Measurements from ENCODE around the gene TMEM37.

Gene TMEM37

DNA sequence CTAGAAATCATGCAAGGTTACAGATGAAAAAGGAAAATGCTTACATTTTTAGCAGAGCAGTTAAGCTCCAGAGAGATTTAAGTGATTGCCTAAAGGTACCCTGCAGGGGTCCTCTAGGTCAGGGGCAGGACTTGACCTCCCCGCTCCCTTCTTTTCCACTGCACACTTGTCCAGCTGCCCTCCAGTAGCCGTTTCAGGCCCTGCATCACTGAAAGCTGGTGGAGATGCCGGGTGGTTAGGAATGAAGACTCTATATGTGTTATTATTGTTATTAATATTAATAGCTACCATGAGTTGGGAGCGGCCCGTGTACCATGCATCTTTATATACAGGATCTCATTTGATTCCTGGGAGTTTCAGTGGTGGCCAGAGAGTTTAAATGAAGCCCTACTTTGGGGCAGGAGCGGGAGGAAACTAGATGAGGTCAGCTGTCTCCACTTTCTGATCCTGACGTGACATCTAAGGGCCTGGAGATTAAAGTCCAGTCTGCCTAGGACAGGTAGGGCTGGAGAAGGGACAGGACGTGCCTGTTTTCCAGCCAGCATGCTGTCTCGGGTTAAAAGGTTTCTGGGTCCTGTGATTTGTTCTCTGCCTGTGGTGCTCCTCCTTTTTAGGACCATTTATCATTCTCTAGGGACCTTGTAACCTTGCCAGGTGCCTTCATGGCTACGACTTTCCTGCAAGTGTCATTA, 2.1 kb downstream of the TMEM37 start:
- DNase-seq (ENCODE audit: insufficient read length, low spot score), result no peak
- no peak for FAIRE-seq
- TF ChIP-seq POLR2A (IDR thresholded peaks at IDR 0.05; ENCODE audit: low read depth, low read length), result no peak

GRCh38 chr2:119434664-119435063, 3.0 kb downstream of the TMEM37 start:
- DNase-seq (ENCODE audit: insufficient read length, low spot score), result no peak
- no peak for TF ChIP-seq POLR2A (IDR thresholded peaks at IDR 0.05; ENCODE audit: low read depth, low read length)
- no peak for FAIRE-seq

- DNase-seq (ENCODE audit: insufficient read length, low spot score) (no peak), FAIRE-seq (no peak)
- TF ChIP-seq POLR2A (IDR thresholded peaks at IDR 0.05; ENCODE audit: low read depth, low read length), result no peak
These were observed 3.7 kb downstream of the TMEM37 start for GRCh38 chr2:119435081-119435952.

DNA sequence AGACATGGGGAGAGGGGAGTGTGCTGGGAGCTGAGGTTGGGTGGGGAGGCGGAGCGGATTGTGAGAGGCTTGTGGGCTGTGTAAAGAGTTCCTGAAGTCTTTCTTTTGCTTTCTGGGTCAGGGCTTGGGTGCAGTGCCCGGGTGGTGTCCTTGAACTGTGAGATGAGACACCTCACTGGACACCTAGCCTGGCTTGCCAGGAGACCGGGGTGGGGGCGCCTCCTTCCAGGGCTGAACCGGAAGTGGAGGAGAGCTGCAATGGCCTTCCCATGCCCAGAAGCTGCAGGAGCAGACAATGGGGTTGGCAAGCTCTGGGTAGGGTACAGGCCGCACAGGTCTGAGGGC, 4.3 kb downstream of the TMEM37 start:
- FAIRE-seq (no peak), DNase-seq (ENCODE audit: insufficient read length, low spot score) (no peak)
- no peak for TF ChIP-seq POLR2A (IDR thresholded peaks at IDR 0.05; ENCODE audit: low read depth, low read length)

DNA sequence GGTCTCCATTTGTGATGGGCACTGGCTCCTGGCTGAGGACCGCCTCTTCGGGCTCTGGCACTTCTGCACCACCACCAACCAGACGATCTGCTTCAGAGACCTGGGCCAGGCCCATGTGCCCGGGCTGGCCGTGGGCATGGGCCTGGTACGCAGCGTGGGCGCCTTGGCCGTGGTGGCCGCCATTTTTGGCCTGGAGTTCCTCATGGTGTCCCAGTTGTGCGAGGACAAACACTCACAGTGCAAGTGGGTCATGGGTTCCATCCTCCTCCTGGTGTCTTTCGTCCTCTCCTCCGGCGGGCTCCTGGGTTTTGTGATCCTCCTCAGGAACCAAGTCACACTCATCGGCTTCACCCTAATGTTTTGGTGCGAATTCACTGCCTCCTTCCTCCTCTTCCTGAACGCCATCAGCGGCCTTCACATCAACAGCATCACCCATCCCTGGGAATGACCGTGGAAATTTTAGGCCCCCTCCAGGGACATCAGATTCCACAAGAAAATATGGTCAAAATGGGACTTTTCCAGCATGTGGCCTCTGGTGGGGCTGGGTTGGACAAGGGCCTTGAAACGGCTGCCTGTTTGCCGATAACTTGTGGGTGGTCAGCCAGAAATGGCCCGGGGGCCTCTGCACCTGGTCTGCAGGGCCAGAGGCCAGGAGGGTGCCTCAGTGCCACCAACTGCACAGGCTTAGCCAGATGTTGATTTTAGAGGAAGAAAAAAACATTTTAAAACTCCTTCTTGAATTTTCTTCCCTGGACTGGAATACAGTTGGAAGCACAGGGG, 5.5 kb downstream of the TMEM37 start:
- DNase-seq (ENCODE audit: insufficient read length, low spot score) (no peak), FAIRE-seq (no peak)
- TF ChIP-seq POLR2A (IDR thresholded peaks at IDR 0.05; ENCODE audit: low read depth, low read length), result no peak

DNA sequence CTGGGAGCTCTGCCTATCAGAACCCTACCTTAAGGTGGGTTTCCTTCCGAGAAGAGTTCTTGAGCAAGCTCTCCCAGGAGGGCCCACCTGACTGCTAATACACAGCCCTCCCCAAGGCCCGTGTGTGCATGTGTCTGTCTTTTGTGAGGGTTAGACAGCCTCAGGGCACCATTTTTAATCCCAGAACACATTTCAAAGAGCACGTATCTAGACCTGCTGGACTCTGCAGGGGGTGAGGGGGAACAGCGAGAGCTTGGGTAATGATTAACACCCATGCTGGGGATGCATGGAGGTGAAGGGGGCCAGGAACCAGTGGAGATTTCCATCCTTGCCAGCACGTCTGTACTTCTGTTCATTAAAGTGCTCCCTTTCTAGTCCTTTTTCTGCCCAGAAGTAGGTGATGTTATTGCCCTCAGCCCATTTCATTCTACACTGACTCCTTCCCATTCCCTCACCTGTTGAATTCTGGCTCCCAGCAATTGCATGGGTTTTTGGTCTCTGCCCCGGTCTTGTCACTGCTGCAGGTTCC, 6.5 kb downstream of the TMEM37 start:
- FAIRE-seq (no peak), DNase-seq (ENCODE audit: insufficient read length, low spot score) (no peak)
- no peak for TF ChIP-seq POLR2A (IDR thresholded peaks at IDR 0.05; ENCODE audit: low read depth, low read length)

DNA sequence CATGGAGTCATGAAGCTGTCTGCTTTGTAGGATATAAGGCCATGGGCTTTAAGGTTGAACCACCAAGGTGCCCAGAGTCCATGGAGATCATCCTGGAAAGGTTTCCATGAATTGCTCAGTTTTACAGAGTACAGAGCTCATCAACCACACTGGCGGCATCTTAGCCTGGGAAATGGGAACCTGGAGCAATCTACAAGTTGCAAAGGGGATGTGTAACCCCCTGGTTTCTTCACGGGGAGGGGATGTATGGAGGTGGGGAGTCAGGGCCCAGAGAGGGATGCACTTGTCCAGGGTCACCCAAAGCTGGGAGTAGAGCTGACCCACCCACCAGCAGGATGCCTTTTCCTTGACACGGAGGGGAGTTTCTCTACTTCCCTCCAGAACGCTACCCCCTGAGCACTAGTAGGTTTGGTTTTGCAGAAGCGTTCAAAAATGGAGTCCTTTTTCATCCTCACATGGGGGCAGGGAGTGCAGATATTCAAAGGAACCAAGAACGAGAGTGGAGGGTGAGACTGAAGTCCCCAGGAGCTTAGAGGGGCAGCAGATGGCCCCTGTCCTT, 7.2 kb downstream of the TMEM37 start:
- no peak for TF ChIP-seq POLR2A (IDR thresholded peaks at IDR 0.05; ENCODE audit: low read depth, low read length)

DNA sequence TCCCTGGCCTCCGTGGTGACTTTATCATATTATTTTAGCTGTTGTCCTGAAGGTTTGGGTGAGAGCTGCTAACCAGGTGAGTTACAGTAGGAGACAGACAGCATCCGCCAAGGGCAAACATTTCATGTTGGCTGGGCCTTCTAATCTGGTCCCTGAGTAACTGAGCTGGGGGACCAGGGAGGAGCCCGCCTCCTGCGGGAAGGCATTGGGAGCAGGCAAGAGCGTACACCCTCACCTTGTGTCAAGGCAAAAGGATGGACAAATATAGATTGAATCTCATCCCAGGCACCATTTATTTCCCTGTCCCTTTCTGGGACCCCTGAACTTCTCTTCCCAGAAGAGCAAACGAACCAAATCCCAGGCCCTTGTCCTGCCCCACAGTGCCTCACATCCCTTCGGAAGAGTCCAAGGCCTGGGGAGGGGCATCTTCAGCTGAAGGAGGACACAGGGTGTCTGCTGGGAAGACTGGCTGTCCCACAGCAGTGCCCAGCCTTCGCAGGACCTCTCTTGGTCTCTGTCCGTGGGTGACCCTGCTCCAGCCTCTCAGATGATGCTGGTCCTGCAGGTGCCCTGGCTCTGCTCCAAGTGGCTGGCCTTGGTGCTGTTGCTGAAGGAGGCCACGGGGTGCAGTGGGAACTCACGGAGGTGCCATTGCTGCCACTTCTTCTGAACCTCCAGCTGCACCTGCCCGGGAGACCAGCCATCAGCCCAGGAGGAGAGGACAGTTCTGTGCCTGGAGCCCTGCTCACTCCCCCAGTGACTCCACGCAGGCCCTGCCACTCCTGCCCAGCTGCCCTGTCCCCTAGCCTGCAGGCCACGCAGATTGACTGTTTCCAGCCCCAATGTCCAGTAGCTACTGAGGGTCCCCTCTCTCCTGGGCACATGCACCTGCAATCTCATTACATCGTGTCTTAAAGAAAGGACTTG, 8.2 kb downstream of the TMEM37 start:
- no peak for DNase-seq (ENCODE audit: insufficient read length, low spot score)
- no peak for FAIRE-seq
- TF ChIP-seq POLR2A (IDR thresholded peaks at IDR 0.05; ENCODE audit: low read depth, low read length), result no peak

More for the DNA sequence above, 7.2 kb downstream of the TMEM37 start:
- DNase-seq (ENCODE audit: insufficient read length, low spot score), result no peak
- no peak for FAIRE-seq

DNA sequence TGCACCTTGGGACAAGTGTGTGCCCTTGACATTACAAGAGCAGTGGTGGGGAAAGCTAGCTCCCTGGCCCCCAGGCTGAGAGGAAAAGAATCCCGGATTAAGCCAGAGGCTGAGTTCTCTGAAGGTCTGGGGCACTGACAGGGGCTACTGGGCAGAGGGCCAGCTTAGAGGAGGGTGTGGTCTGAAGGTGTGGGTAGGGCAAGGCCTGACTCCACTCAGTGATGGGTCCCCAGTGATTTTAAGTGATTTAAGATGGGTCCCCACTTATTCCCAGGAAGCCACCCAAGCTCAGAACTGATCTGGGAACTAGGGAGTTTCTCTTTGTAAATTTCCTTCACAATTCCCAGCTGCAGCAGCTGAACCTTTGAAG, 8.8 kb downstream of the TMEM37 start:
- no peak for DNase-seq (ENCODE audit: insufficient read length, low spot score)
- no peak for TF ChIP-seq POLR2A (IDR thresholded peaks at IDR 0.05; ENCODE audit: low read depth, low read length)

DNA sequence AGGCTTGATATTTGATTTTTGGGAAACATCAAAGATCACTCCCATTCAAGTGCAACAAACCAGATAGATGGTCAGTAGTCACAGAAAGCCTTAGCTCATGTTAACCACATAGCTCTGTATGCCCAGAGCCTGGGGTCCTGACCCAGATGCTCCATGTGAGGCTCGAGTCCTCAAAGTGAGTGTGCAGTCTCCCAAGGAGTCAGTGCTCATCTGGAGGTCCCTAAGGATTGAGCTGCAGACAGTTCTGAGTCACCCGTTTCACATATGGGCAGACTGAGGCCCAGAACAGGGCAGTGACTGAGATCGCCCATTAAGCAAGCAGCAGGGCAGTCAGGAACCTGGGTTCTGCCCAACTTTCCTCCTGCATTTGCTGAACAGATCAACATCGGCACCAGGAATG, 9.2 kb downstream of the TMEM37 start:
- no peak for TF ChIP-seq POLR2A (IDR thresholded peaks at IDR 0.05; ENCODE audit: low read depth, low read length)
- FAIRE-seq (no peak), DNase-seq (ENCODE audit: insufficient read length, low spot score) (no peak)

More for the DNA sequence above, 8.8 kb downstream of the TMEM37 start:
- no peak for FAIRE-seq

DNA sequence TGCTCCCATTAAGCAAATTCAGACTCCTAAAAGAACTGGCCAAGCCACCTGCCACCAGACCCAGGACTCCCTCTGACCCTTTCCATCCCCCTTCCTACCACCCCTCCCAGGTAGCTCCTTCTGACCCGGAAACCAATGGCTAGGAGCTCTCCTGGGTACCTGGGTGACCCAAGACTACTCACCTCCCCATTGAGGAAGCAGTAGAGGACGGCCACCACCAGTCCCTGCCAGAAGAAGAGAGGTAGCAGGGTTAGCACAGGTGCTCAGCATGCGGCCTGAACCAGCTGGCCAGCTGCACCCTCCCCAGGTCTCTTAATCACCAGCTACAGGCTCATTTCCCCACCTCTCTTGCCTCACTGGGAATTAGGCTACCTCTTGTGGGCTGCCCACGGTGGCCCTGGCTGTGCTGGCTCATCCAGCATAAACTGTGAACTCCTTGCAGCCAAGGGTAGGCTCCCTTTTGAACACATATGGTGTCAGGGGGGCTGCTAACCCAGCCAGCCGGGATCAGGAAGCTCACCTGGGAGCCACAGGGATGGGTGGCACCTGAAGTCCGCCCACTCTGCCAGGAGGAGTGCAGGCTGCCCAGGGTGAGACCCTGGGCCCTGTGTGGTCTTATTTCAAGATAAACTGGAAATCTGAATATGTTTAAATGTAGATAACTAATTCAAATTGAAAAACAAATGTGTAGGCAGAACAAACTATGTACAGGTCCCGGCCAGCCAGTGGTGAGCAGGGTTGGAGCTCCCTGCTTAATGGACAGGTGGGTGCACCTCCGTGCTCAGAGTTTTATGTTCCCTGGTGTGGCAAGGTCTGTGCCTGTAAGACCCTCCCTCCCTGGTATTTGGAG, 9.9 kb downstream of the TMEM37 start:
- no peak for TF ChIP-seq POLR2A (IDR thresholded peaks at IDR 0.05; ENCODE audit: low read depth, low read length)
- no peak for DNase-seq (ENCODE audit: insufficient read length, low spot score)
- FAIRE-seq, result no peak

- DNase-seq (ENCODE audit: insufficient read length, low spot score) (no peak), FAIRE-seq (no peak)
- TF ChIP-seq POLR2A (IDR thresholded peaks at IDR 0.05; ENCODE audit: low read depth, low read length), result no peak
These were observed 10.6 kb downstream of the TMEM37 start for GRCh38 chr2:119442226-119442619.
